Measurements from ENCODE around the gene TFR2. TPM values are rescaled to one million over a fixed set of nuclear protein-coding genes. Genes with fewer than 3 reads are reported as not detected.

The TFR2 gene
- total and polyA plus RNA-seq, 2 donors (not counting 3 experiments of a cell fraction or from before 2014, with no cell fraction given): 0.37 to 0.60 TPM

- Histone ChIP-seq H3K27ac (ENCODE audit: insufficient read depth, low read depth, low read length) (no peak overlapping the region), H3K9me1 (replicated peaks; ENCODE audit: control insufficient read depth, extremely low read depth, insufficient read depth, low read length) (no peaks in the 10 kb centered on the region), H3K9me3 (replicated peaks; ENCODE audit: control insufficient read depth, insufficient read depth, low read length) (no peaks in the 10 kb centered on the region), H2AFZ (ENCODE audit: low read depth, low read length) (no peak overlapping the region), H3K4me1 (ENCODE audit: control insufficient read depth, extremely low read depth, insufficient read depth, low read length) (peaks cover 15% of the 10 kb centered on the region), H3K79me2 (ENCODE audit: control insufficient read depth, insufficient read depth, low read length) (peaks cover 47% of the 10 kb centered on the region), H3K4me2 (ENCODE audit: insufficient read depth, low read length) (no peak overlapping the region), H4K20me1 (replicated peaks; ENCODE audit: control insufficient read depth, extremely low read depth, insufficient read depth, low read length) (peaks cover 2% of the 10 kb centered on the region), H3K9ac (replicated peaks; ENCODE audit: extremely low read depth, insufficient read depth, low read length) (no peak overlapping the region), H3K27me3 (ENCODE audit: control insufficient read depth in 2 of 2, insufficient read depth in 2 of 2, low read length in 2 of 2) (no peaks in the 10 kb centered on the region), H3K4me3 (replicated peaks in 1 of 3; ENCODE audit: insufficient read depth in 1 of 3, low read depth in 1 of 3, low read length in 3 of 3) (no peak overlapping the region), H3K36me3 (ENCODE audit: control insufficient read depth in 2 of 2, extremely low read depth in 1 of 2, insufficient read depth in 2 of 2, low read length in 2 of 2) (peaks cover 3 to 41% of the 10 kb centered on the region in 2 experiments)
- CTCF ChIA-PET: interaction anchor here (5.0 to 7.5 kb wide), 2 partner anchors 8 to 15 kb away, joined by 60 to 76 read pairs; partner anchors contain the start of gene POP7
- no TSS peak for BruUV-seq (replicated peaks)
- DNase-seq (ENCODE audit: low read depth, low spot score) (no peak), FAIRE-seq (no peak)
- TF ChIP-seq GATA2 (IDR thresholded peaks at IDR 0.05; ENCODE audit: insufficient read depth, insufficient read length, low read depth, low read length): no peak
- dilution Hi-C loops (cut with MboI; ENCODE audit: extremely low pct_ligation_motif_present, low sequenced_read_pairs) (no loop called here), intact Hi-C loops (cut with micrococcal nuclease) (loop anchor here (5.0 kb wide), 3 partner anchors 62 to 222 kb away; partner anchors contain the start of genes FBXO24 and LRCH4)
- POLR2A ChIA-PET: no interaction called here
Observed at GRCh38 chr7:100689230-100690135, 48.1 kb upstream of the TFR2 start.

GRCh38 chr7:100688326-100688860 is 47.0 kb upstream of the TFR2 start:
- POLR2A ChIA-PET: no interaction called here
- Histone ChIP-seq H3K36me3 (ENCODE audit: control insufficient read depth in 2 of 2, extremely low read depth in 1 of 2, insufficient read depth in 2 of 2, low read length in 2 of 2) (peaks cover 3 to 47% of the 10 kb centered on the region in 2 experiments), H3K4me1 (ENCODE audit: control insufficient read depth, extremely low read depth, insufficient read depth, low read length) (peaks cover 14% of the 10 kb centered on the region), H3K9me1 (replicated peaks; ENCODE audit: control insufficient read depth, extremely low read depth, insufficient read depth, low read length) (no peaks in the 10 kb centered on the region), H2AFZ (ENCODE audit: low read depth, low read length) (no peak overlapping the region), H3K27ac (ENCODE audit: insufficient read depth, low read depth, low read length) (no peak overlapping the region), H3K9me3 (replicated peaks; ENCODE audit: control insufficient read depth, insufficient read depth, low read length) (no peaks in the 10 kb centered on the region), H3K27me3 (ENCODE audit: control insufficient read depth in 2 of 2, insufficient read depth in 2 of 2, low read length in 2 of 2) (no peaks in the 10 kb centered on the region), H3K9ac (replicated peaks; ENCODE audit: extremely low read depth, insufficient read depth, low read length) (no peak overlapping the region), H4K20me1 (replicated peaks; ENCODE audit: control insufficient read depth, extremely low read depth, insufficient read depth, low read length) (peaks cover 2% of the 10 kb centered on the region), H3K4me2 (ENCODE audit: insufficient read depth, low read length) (no peak overlapping the region), H3K79me2 (ENCODE audit: control insufficient read depth, insufficient read depth, low read length) (peaks cover 45% of the 10 kb centered on the region), H3K4me3 (replicated peaks in 1 of 3; ENCODE audit: insufficient read depth in 1 of 3, low read depth in 1 of 3, low read length in 3 of 3) (no peak overlapping the region)
- dilution Hi-C loops (cut with MboI; ENCODE audit: extremely low pct_ligation_motif_present, low sequenced_read_pairs) (no loop called here), intact Hi-C loops (cut with micrococcal nuclease) (no loop called here)
- FAIRE-seq (no peak), DNase-seq (ENCODE audit: low read depth, low spot score) (no peak)
- CTCF ChIA-PET: interaction anchor here (5.0 kb wide), 1 partner anchor 7 kb away, joined by 60 read pairs; no protein-coding TSS in a partner anchor
- TF ChIP-seq JUN (IDR thresholded peaks at IDR 0.05; ENCODE audit: borderline replicate concordance, insufficient read depth, insufficient read length, low read depth): no peak
- no peak for TF ChIP-seq FOS (IDR thresholded peaks at IDR 0.05; ENCODE audit: borderline replicate concordance, insufficient read depth, low read length)
- no peak for TF ChIP-seq POLR2A (IDR thresholded peaks at IDR 0.05; ENCODE audit: low read depth, low read length)
- TF ChIP-seq GATA2 (IDR thresholded peaks at IDR 0.05; ENCODE audit: insufficient read depth, insufficient read length, low read depth, low read length): no peak
- TF ChIP-seq POLR2AphosphoS5 (IDR thresholded peaks at IDR 0.05; ENCODE audit: insufficient read depth, low read depth, low read length): no peak
- no peak for TF ChIP-seq MYC (IDR thresholded peaks at IDR 0.05; ENCODE audit: low read depth, low read length)
- TF ChIP-seq, protein P1, sequence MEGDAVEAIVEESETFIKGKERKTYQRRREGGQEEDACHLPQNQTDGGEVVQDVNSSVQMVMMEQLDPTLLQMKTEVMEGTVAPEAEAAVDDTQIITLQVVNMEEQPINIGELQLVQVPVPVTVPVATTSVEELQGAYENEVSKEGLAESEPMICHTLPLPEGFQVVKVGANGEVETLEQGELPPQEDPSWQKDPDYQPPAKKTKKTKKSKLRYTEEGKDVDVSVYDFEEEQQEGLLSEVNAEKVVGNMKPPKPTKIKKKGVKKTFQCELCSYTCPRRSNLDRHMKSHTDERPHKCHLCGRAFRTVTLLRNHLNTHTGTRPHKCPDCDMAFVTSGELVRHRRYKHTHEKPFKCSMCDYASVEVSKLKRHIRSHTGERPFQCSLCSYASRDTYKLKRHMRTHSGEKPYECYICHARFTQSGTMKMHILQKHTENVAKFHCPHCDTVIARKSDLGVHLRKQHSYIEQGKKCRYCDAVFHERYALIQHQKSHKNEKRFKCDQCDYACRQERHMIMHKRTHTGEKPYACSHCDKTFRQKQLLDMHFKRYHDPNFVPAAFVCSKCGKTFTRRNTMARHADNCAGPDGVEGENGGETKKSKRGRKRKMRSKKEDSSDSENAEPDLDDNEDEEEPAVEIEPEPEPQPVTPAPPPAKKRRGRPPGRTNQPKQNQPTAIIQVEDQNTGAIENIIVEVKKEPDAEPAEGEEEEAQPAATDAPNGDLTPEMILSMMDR (IDR thresholded peaks at IDR 0.05; ENCODE audit: extremely low read depth in 1 of 2, insufficient read depth in 1 of 2, low read depth in 1 of 2, low read length in 2 of 2): no peak
- TF ChIP-seq EZH2 (IDR thresholded peaks at IDR 0.05; ENCODE audit: borderline replicate concordance, low read depth, low read length, severe bottlenecking): no peak
- TF ChIP-seq, protein P2, sequence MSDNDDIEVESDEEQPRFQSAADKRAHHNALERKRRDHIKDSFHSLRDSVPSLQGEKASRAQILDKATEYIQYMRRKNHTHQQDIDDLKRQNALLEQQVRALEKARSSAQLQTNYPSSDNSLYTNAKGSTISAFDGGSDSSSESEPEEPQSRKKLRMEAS (IDR thresholded peaks at IDR 0.05; ENCODE audit: insufficient read depth, insufficient read length): no peak
- BruUV-seq (replicated peaks): no TSS peak
